GM12878 (cell line): Measurements from ENCODE around the gene SCIMP. TPM values are rescaled to one million over a fixed set of nuclear protein-coding genes. Genes with fewer than 3 reads are reported as not detected.

ENCODE experiments used
- CEBPB ChIP-seq, 2 experiments: fragments of 150-350 bp in 1 of 2; IDR thresholded peaks; 2 replicates each; pipeline ENCODE4 v1.6.1; 2012 to 2014; ENCODE audit warnings: low read depth in 2 of 2, low read length in 2 of 2, borderline replicate concordance in 1 of 2, inconsistent platforms in 1 of 2
- CHD1 ChIP-seq: IDR thresholded peaks from 2 replicates; pipeline ENCODE4 v1.6.1; 2012; ENCODE audit warnings: low read depth, low read length, improper control_type of control experiment
- EED ChIP-seq: sonication (generic); IDR thresholded peaks from 2 replicates; pipeline ENCODE4 v1.6.1; 2016; ENCODE audit warnings: antibody characterized with exemption, low read depth
- MYC ChIP-seq: IDR thresholded peaks from 2 replicates; pipeline ENCODE4 v1.6.1; 2011; ENCODE audit warnings: mild to moderate bottlenecking, low read length, moderate library complexity, inconsistent platforms; ENCODE audit not compliant: insufficient read depth, insufficient replicate concordance, insufficient read length, severe bottlenecking
- RAD51 ChIP-seq: fragments of 450-650 bp; IDR thresholded peaks from 2 replicates; pipeline ENCODE4 v1.6.1; 2016; ENCODE audit warnings: moderate library complexity, mild to moderate bottlenecking, inconsistent platforms
- STAT3 ChIP-seq: IDR thresholded peaks from 2 replicates; pipeline ENCODE4 v1.6.1; 2011; ENCODE audit warnings: low read depth, low read length, improper control_type of control experiment
- ZBED1 ChIP-seq: IDR thresholded peaks from 2 replicates; pipeline ENCODE4 v1.6.1; 2016; ENCODE audit warnings: borderline replicate concordance
- polyA plus RNA-seq, 11 experiments: library from polyadenylated mRNA; depleted of rRNA in 4 of 11; unstranded in 6 of 11; stranded (reverse) in 5 of 11; fragments of >200 nt; fragmentation: Nextera tagmentation in 4 of 11; fragmentation: Illumina TruSeq in 1 of 11; extraction: Ambion mirVana in 4 of 11; extraction: Trizol in 1 of 11; gene quantifications; 1 replicate in 1 of 11; 2 replicates in 10 of 11; pipeline versions ENCODE4 v1.2.1 to v1.2.3, GENCODE V29; 2011 to 2016; ENCODE audit warnings: inconsistent platforms in 2 of 11, missing spikeins in 2 of 11, low read depth in 1 of 11
- total RNA-seq, 4 experiments: library from RNA; depleted of rRNA in 3 of 4; stranded (reverse); fragments of >200 nt in 3 of 4; fragmentation: Illumina TruSeq in 1 of 4; extraction: Trizol in 1 of 4; gene quantifications; 2 replicates each; pipeline versions ENCODE4 v1.2.1 to v1.2.3, GENCODE V29; 2013 to 2021
- TF ChIP-seq, protein P1 (sequence below): IDR thresholded peaks from 2 replicates; pipeline ENCODE4 v1.6.1; 2012; ENCODE audit warnings: low read depth, low read length, improper control_type of control experiment
- TF ChIP-seq, protein P2 (sequence below): fragments of 450-650 bp; IDR thresholded peaks from 2 replicates; pipeline ENCODE4 v1.6.1; 2016; ENCODE audit warnings: mild to moderate bottlenecking
- TF ChIP-seq, protein P3 (sequence below): fragments of 450-650 bp; IDR thresholded peaks from 2 replicates; pipeline ENCODE4 v1.6.1; 2017; ENCODE audit warnings: antibody characterized with exemption, mild to moderate bottlenecking, moderate library complexity
- TF ChIP-seq, protein P4 (sequence below): fragments of 450-650 bp; IDR thresholded peaks from 2 replicates; pipeline ENCODE4 v1.6.1; 2017; ENCODE audit warnings: low read depth, mild to moderate bottlenecking, moderate library complexity
- TF ChIP-seq, protein P5 (sequence below), 3 experiments: IDR thresholded peaks in 2 of 3; conservative IDR thresholded peaks in 1 of 3; 2 replicates each; pipeline ENCODE4 v1.5.1; 2011; ENCODE audit warnings: low read depth in 3 of 3, low read length in 3 of 3, mild to moderate bottlenecking in 3 of 3, control low read depth in 2 of 3, moderate library complexity in 2 of 3, inconsistent platforms in 1 of 3, mixed read lengths in 1 of 3; ENCODE audit not compliant: control insufficient read depth in 2 of 3, insufficient read depth in 1 of 3; ENCODE audit errors: extremely low read depth in 1 of 3
- TF ChIP-seq, protein P6 (sequence below): IDR thresholded peaks from 2 replicates; pipeline ENCODE4 v1.6.1; 2011; ENCODE audit warnings: low read depth, low read length, improper control_type of control experiment, borderline replicate concordance
- TF ChIP-seq, protein P7 (sequence below): fragments of 450-650 bp; formaldehyde crosslinking; IDR thresholded peaks from 2 replicates; pipeline ENCODE4 v1.4.0; 2022; ENCODE audit warnings: mild to moderate bottlenecking, moderate library complexity

The SCIMP gene
- total and polyA plus RNA-seq, 10 of the 15 experiments (the other 5 are each of a cell fraction or from before 2014, with no cell fraction given) = 56.7 to 151 (median 95.0) TPM

DNA sequence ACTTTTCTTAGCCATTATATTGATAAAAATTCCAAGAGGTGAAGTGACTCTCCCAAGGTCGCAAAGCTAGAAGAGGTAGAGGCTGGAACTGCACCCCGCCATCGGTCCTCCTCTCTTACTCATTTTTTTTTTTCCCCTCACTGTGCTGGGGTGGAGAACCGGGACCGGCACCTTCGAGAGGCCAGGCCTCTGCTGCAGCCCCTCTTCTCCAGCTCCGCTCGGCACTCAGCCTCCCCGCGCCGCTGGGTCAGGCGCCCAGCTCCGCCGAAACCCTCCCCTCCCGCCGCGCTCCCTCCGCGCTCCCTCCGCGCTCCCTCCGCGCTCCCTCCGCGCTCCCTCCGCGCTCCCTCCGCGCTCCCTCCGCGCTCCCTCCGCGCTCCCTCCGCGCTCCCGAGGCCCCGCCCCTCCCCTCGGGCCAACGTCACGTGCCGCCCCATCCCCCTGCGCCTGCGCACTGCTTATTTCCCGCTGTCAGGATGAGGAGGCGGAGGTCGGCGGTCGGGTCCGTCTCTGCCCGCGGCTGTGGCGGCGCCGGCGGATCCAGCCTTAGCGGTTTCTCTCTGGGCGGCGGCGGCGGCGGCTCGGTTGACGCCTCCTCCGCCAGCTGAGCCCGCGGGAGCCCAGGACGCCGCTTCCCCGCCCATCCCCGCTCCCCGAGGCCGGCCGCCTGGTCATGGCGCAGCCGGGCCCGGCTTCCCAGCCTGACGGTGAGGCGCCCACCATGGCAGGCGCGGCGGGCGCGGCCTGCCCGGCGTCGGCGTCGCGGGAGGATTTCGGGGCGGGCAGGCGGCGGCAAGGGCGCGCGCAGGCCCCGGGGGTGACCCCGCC lies 47.4 kb upstream of the SCIMP start, which contains the start of gene RABEP1 (continued):
- TF ChIP-seq, protein P1, sequence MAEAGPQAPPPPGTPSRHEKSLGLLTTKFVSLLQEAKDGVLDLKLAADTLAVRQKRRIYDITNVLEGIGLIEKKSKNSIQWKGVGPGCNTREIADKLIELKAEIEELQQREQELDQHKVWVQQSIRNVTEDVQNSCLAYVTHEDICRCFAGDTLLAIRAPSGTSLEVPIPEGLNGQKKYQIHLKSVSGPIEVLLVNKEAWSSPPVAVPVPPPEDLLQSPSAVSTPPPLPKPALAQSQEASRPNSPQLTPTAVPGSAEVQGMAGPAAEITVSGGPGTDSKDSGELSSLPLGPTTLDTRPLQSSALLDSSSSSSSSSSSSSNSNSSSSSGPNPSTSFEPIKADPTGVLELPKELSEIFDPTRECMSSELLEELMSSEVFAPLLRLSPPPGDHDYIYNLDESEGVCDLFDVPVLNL = no peak
- TF ChIP-seq STAT3 (no peak), CHD1 (no peak), EED (peak; percentile 81), MYC (no peak), CEBPB (IDR thresholded peaks at IDR 0.05; ENCODE audit: borderline replicate concordance in 1 of 2, low read depth in 2 of 2, low read length in 2 of 2) (no peak), RAD51 (peak; percentile 64; the same call in 1 of the 2 replicates), ZBED1 (no peak)
- TF ChIP-seq, protein P2, sequence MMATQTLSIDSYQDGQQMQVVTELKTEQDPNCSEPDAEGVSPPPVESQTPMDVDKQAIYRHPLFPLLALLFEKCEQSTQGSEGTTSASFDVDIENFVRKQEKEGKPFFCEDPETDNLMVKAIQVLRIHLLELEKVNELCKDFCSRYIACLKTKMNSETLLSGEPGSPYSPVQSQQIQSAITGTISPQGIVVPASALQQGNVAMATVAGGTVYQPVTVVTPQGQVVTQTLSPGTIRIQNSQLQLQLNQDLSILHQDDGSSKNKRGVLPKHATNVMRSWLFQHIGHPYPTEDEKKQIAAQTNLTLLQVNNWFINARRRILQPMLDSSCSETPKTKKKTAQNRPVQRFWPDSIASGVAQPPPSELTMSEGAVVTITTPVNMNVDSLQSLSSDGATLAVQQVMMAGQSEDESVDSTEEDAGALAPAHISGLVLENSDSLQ = peak; percentile 61
- TF ChIP-seq, protein P3, sequence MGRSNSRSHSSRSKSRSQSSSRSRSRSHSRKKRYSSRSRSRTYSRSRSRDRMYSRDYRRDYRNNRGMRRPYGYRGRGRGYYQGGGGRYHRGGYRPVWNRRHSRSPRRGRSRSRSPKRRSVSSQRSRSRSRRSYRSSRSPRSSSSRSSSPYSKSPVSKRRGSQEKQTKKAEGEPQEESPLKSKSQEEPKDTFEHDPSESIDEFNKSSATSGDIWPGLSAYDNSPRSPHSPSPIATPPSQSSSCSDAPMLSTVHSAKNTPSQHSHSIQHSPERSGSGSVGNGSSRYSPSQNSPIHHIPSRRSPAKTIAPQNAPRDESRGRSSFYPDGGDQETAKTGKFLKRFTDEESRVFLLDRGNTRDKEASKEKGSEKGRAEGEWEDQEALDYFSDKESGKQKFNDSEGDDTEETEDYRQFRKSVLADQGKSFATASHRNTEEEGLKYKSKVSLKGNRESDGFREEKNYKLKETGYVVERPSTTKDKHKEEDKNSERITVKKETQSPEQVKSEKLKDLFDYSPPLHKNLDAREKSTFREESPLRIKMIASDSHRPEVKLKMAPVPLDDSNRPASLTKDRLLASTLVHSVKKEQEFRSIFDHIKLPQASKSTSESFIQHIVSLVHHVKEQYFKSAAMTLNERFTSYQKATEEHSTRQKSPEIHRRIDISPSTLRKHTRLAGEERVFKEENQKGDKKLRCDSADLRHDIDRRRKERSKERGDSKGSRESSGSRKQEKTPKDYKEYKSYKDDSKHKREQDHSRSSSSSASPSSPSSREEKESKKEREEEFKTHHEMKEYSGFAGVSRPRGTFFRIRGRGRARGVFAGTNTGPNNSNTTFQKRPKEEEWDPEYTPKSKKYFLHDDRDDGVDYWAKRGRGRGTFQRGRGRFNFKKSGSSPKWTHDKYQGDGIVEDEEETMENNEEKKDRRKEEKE = no peak
- TF ChIP-seq, protein P4, sequence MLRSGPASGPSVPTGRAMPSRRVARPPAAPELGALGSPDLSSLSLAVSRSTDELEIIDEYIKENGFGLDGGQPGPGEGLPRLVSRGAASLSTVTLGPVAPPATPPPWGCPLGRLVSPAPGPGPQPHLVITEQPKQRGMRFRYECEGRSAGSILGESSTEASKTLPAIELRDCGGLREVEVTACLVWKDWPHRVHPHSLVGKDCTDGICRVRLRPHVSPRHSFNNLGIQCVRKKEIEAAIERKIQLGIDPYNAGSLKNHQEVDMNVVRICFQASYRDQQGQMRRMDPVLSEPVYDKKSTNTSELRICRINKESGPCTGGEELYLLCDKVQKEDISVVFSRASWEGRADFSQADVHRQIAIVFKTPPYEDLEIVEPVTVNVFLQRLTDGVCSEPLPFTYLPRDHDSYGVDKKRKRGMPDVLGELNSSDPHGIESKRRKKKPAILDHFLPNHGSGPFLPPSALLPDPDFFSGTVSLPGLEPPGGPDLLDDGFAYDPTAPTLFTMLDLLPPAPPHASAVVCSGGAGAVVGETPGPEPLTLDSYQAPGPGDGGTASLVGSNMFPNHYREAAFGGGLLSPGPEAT = no peak; the same call in 1 of the 2 replicates
- TF ChIP-seq, protein P5, sequence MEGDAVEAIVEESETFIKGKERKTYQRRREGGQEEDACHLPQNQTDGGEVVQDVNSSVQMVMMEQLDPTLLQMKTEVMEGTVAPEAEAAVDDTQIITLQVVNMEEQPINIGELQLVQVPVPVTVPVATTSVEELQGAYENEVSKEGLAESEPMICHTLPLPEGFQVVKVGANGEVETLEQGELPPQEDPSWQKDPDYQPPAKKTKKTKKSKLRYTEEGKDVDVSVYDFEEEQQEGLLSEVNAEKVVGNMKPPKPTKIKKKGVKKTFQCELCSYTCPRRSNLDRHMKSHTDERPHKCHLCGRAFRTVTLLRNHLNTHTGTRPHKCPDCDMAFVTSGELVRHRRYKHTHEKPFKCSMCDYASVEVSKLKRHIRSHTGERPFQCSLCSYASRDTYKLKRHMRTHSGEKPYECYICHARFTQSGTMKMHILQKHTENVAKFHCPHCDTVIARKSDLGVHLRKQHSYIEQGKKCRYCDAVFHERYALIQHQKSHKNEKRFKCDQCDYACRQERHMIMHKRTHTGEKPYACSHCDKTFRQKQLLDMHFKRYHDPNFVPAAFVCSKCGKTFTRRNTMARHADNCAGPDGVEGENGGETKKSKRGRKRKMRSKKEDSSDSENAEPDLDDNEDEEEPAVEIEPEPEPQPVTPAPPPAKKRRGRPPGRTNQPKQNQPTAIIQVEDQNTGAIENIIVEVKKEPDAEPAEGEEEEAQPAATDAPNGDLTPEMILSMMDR (IDR thresholded peaks at IDR 0.05 in 2 of 3, conservative IDR thresholded peaks at IDR 0.05 in 1 of 3; ENCODE audit: control insufficient read depth in 2 of 3, extremely low read depth in 1 of 3, insufficient read depth in 1 of 3, low read depth in 3 of 3, low read length in 3 of 3) = peak in 2 of 3 experiments; percentile 11 to 27; a peak in 2 of 6 replicates
- TF ChIP-seq, protein P6, sequence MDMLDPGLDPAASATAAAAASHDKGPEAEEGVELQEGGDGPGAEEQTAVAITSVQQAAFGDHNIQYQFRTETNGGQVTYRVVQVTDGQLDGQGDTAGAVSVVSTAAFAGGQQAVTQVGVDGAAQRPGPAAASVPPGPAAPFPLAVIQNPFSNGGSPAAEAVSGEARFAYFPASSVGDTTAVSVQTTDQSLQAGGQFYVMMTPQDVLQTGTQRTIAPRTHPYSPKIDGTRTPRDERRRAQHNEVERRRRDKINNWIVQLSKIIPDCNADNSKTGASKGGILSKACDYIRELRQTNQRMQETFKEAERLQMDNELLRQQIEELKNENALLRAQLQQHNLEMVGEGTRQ = peak; percentile 69
- TF ChIP-seq, protein P7, sequence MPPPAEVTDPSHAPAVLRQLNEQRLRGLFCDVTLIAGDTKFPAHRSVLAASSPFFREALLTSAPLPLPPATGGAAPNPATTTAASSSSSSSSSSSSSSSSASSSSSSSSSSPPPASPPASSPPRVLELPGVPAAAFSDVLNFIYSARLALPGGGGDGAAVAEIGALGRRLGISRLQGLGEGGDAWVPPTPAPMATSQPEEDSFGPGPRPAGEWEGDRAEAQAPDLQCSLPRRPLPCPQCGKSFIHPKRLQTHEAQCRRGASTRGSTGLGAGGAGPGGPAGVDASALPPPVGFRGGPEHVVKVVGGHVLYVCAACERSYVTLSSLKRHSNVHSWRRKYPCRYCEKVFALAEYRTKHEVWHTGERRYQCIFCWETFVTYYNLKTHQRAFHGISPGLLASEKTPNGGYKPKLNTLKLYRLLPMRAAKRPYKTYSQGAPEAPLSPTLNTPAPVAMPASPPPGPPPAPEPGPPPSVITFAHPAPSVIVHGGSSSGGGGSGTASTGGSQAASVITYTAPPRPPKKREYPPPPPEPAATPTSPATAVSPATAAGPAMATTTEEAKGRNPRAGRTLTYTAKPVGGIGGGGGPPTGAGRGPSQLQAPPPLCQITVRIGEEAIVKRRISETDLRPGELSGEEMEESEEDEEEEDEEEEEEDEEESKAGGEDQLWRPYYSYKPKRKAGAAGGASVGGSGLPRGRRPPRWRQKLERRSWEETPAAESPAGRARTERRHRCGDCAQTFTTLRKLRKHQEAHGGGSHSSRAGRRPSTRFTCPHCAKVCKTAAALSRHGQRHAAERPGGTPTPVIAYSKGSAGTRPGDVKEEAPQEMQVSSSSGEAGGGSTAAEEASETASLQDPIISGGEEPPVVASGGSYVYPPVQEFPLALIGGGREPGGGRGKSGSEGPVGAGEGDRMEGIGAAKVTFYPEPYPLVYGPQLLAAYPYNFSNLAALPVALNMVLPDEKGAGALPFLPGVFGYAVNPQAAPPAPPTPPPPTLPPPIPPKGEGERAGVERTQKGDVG (CRISPR knock-in tag) = no peak
